Stimulated activated CD8-positive, alpha-beta memory T cell treated with anti-CD3 and anti-CD28 coated beads, Interleukin-15, amount 100 ng/mL, for 4 hours (primary cell): ENCODE data around the gene ZNF532.
"Not testable (repeated sequence)": the region's sequence is repeated elsewhere in the genome, so short reads cannot be mapped to it uniquely, and the experiment has no call there.

Source experiments
- DNase-seq, 2 donors: peaks; one replicate each; pipeline ENCODE4 v3.0.0-alpha.2; 2020; ENCODE audit warnings: low read depth in 2 of 2

The ZNF532 gene

DNA sequence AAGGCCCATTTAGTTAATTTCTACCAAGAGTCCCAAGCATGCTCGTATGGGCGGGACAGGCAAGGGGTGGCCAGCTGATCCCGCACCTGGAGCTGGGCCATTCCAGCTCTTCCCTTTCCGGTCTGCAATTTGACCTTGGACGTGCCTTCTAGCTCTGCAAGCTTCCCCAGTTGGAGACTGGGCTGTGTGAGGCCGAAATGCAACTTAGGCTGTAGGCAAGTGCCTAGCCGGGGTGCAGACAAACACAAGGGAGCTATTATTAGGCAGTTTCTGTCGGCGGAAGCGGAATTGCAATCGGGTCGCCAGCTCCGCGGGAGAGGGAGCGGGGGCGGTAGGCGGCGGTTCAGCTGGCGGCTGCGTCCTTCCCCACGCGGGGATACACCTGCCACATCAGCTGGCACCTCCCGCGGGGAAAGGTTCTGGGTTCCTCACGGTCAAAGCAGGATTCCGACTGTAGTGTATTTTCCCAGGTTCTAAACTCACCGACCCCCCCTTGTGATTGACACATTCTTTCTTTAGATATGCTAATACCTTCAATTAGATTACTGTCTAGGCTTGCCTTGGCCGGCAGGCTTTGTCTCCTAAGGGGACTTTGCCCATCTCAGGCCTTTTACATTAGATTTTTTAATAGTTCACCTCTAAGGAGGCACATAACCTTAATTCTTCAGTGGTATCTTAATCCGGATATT, 17.1 kb upstream of the ZNF532 start:
- no peak for DNase-seq

GRCh38 chr18:58848685-58849084, 16.0 kb upstream of the ZNF532 start:
- no peak for DNase-seq

- DNase-seq: no peak
Observed at GRCh38 chr18:58850786-58851469, 13.7 kb upstream of the ZNF532 start.

GRCh38 chr18:58851856-58852255, 12.8 kb upstream of the ZNF532 start:
- no peak for DNase-seq

GRCh38 chr18:58852629-58853028, 12.0 kb upstream of the ZNF532 start:
- no peak for DNase-seq

DNA sequence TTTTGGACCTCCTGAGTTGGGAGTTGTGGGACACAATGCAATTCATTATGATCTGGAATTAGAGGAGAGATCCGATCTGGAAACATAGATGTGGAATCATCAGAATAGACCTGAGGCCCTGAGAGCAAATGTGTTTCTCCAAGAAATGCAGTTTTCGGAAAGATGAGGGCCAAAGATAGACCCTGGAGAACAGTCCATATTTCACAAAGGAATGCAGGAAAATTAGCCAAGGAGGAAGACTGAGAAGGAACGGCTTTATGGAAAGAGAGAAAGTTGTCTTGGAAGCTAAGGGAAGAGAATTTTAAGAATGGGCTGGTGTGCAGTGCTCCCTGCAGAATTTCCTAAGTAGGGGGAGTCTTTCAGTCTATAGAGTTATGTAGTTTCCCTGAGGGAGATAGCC, 11.1 kb upstream of the ZNF532 start:
- DNase-seq: no peak

GRCh38 chr18:58855521-58855920, 9.2 kb upstream of the ZNF532 start:
- DNase-seq: not testable (repeated sequence)

DNA sequence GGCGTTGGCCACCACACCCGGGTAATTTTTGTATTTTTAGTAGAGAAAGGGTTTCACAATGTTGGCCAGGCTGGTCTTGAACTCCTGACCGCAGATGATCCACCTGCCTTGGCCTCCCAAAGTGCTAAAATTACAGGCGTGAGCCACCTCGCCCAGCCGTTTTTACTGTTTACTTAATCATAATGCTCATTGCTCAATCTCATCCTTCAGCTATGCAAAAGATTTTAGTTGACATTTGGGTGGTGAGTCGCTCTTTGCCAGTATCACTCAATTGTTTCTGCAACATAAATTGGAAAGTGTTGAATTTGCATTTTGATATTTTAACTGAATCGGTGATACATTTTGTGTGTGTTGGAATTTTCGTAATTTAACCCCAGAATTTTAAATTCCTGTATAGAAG, 7.8 kb upstream of the ZNF532 start:
- no peak for DNase-seq

DNA sequence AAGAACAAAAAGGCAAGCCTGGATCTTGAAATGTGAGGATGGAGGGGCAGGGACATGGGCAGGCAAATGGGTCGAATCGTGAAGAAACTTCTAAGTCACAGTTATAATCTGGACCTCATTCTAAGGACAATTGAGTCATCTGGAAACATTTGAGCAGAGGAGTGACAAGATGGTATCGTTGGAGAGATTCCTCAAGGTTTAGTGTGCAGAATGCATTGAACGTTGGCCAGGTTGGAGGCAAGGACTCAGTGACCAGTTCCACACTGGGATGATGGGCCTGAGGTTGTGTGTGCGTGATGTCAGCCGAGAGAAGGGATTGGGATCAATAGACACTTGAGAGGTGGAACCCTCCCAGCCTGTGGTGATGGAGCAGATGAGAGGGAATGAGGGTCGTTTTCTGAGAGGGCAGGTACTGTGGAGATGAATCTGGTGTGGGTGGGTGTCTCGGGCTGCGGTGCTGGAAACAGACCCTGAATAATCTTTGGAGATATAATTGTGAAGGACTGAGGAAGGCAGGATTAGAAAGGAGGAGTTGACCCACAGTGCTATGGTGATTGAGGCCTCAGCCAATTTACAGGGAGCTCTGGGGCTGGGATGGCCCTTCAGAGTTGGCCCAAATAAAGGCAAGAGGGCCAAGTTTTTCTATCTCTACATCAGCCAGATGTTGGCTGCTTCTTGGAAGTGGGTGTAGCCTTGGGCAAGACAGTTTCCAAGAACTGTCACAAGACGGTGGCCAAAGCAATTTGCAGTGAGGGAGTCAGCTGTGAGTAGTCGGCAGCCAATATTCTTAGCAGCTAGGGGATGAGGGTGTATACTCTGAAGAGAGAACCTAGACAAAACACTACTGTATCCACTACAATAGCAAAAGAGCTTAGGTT, 5.8 kb upstream of the ZNF532 start:
- no peak for DNase-seq

DNA sequence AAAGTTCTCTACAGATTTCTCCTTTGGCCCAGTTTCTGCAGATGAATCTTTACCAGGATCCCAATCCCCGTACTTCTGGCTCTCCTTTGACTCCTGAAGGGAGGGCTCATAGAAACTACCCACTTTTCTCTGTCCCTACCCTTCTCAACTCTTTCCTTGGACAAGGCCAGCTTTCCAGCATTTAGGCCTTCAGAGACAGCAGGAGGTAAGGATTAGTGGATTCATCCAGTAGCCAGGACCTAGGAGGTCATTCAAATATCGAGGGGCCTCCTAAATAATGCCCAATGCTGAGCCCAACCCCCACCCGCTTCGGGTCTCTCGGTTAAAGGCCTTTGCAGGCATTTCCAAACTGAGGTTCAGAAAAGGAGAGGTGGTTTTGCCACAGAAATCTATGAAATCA, 4.8 kb upstream of the ZNF532 start:
- no peak for DNase-seq

DNA sequence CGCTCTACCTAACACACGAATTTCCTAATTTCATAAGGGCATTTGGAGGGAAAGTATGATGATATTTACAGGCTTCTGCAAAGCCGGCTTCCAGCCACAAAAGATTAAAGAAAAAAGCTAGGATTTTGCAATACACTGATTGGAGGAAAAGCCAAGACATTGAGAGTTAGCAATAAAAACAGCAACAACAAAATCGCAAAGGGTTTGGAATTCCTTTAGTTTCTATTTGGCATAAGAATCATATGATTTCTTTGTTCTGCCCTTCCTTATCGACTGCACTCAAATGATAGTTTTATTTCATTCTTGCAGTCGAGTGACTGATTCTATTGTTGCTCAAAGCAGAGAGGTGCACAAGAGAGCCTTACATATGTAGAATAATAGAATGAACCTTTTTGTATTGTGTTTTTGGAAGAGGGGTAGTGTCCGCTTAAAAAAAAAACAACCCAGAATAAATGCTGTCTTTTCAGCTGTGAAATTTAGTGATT, 3.9 kb upstream of the ZNF532 start:
- no peak for DNase-seq

GRCh38 chr18:58861353-58861752, 3.3 kb upstream of the ZNF532 start:
- DNase-seq: no peak

DNA sequence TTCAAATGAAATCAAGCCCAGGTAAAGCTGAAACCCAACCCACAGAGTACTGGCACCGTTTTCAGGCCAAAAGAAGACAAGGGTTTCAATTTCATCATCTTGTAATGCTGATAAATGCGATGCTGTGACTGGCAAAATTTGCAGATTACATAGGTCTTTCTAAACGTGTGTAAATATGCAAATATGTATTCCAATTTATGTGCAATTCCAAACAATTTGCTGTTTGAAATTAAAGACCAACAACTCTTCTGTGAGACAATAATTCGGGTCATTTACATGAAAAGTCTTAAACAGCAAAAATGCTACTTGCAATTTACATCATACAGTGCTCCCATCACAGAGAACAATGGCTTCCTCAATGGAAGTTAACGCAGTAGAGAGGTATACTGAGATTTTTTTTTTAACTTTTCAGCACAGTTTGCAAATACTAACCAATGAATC, 2.8 kb upstream of the ZNF532 start:
- no peak for DNase-seq

- DNase-seq: no peak
Observed at GRCh38 chr18:58862356-58862755, 2.3 kb upstream of the ZNF532 start.

GRCh38 chr18:58862851-58863538, 1.7 kb upstream of the ZNF532 start:
- no peak for DNase-seq

- no peak for DNase-seq
Observed at GRCh38 chr18:58863539-58864145, 1.0 kb upstream of the ZNF532 start.

GRCh38 chr18:58865033-58865590, 435 bp downstream of the ZNF532 start:
- no peak for DNase-seq

- no peak for DNase-seq
Observed at GRCh38 chr18:58865701-58866065, 1.0 kb downstream of the ZNF532 start.

GRCh38 chr18:58866066-58866772, 1.5 kb downstream of the ZNF532 start:
- DNase-seq: no peak

DNA sequence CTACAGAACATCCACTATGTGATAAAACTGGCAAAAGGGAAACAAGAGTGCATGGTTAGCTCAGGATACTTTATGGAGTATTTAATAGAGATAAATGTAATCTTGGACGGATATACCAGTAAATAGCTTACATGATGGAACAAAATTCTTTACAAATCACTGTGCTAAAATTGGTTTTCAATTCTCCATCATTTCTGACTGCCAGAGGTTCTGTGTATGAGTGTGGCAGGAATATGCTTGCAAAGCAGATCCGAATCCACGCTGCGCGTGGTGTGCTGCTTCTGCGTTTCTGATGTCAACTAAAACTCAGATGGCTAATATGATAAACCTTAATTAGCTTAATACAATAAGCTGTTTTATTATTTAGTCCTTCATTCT, 2.1 kb downstream of the ZNF532 start:
- DNase-seq: no peak
